GM12878 (cell line): Measurements from ENCODE around the gene CDC34. TPM values are rescaled to one million over a fixed set of nuclear protein-coding genes. Genes with fewer than 3 reads are reported as not detected.

Experiments used
- ATAC-seq: fragments of 200-7000 bp; cut with Tn5 transposase; 3 replicates; pipeline ENCODE4 v1.9.1; 2020; ENCODE audit warnings: mild to moderate bottlenecking, moderate library complexity
- BruUV-seq: library from RNA; stranded (reverse); fragments of 400-500 nt; replicated peaks from 2 replicates; lab custom pipeline; 2021; lab: Mats Ljungman, UMichigan
- CTCF ChIA-PET: fragments of 300-600 bp; sonication (Branson Sonifier 250); formaldehyde crosslinking; extraction: SDS; loops from one replicate; lab custom pipeline; 2021; ENCODE audit warnings: inconsistent platforms; lab: Yijun Ruan, JAX
- POLR2A ChIA-PET: fragments of 350-600 bp; formaldehyde crosslinking; extraction: SDS; loops from one replicate; lab custom pipeline; 2021; ENCODE audit warnings: inconsistent platforms; lab: Charles Lee
- RAD21 ChIA-PET: fragments of 300-600 bp; sonication (Branson Sonifier 250); formaldehyde crosslinking; loops from one replicate; lab custom pipeline; 2023; ENCODE audit warnings: antibody characterized with exemption; ENCODE audit not compliant: unreplicated experiment; lab: Charles Lee
- SMC1A ChIA-PET: fragments of 300-600 bp; sonication (Branson Sonifier 250); formaldehyde crosslinking; loops from one replicate; lab custom pipeline; 2023; ENCODE audit not compliant: unreplicated experiment, uncharacterized antibody; lab: Charles Lee
- DNase-seq: peaks from one replicate; pipeline ENCODE4 v3.0.0-alpha.2; 2011; ENCODE audit warnings: low read depth, low spot score
- FAIRE-seq: peaks from 3 replicates; lab custom pipeline; 2011; peaks lifted over from hg19 to GRCh38; lab: Jason Lieb, UNC
- H2AFZ ChIP-seq: 2 replicates; pipeline ENCODE4 v1.6.0; 2011; ENCODE audit warnings: low read depth, low read length, control low read depth; ENCODE audit not compliant: control insufficient read depth
- H3K27ac ChIP-seq: 2 replicates; pipeline ENCODE4 v1.5.1; 2011; ENCODE audit warnings: control low read depth; ENCODE audit not compliant: control insufficient read depth, insufficient read depth
- H3K27me3 ChIP-seq, 2 experiments: replicated peaks in 1 of 2; 2 replicates each; pipeline versions ENCODE4 v1.6.0 to v1.6.1; 2011; ENCODE audit warnings: low read length in 1 of 2; ENCODE audit not compliant: control insufficient read depth in 2 of 2, insufficient read depth in 2 of 2
- H3K36me3 ChIP-seq, 2 experiments: 2 replicates each; pipeline ENCODE4 v1.5.1; 2011; ENCODE audit warnings: low read length in 1 of 2; ENCODE audit not compliant: control insufficient read depth in 2 of 2, insufficient read depth in 2 of 2
- H3K4me1 ChIP-seq: 2 replicates; pipeline ENCODE4 v1.6.1; 2011; ENCODE audit warnings: mild to moderate bottlenecking, low read length, moderate library complexity, mixed read lengths; ENCODE audit not compliant: control insufficient read depth, insufficient read depth
- H3K4me2 ChIP-seq: 2 replicates; pipeline ENCODE4 v1.6.0; 2011; ENCODE audit warnings: control low read depth; ENCODE audit not compliant: control insufficient read depth, insufficient read depth
- H3K4me3 ChIP-seq: fragments of 200-600 bp; sonication (generic); 2 replicates; pipeline ENCODE4 v1.5.1; 2016
- H3K79me2 ChIP-seq: 2 replicates; pipeline ENCODE4 v1.6.0; 2011; ENCODE audit warnings: low read length; ENCODE audit not compliant: control insufficient read depth, insufficient read depth
- H3K9ac ChIP-seq: 2 replicates; pipeline ENCODE4 v1.8.0; 2011; ENCODE audit warnings: low read length, control low read depth, mixed read lengths; ENCODE audit not compliant: control insufficient read depth, insufficient read depth
- H3K9me3 ChIP-seq: replicated peaks from 3 replicates; pipeline ENCODE4 v1.5.1; 2011; ENCODE audit warnings: mild to moderate bottlenecking, low read length; ENCODE audit not compliant: control insufficient read depth, insufficient read depth
- H4K20me1 ChIP-seq: 2 replicates; pipeline ENCODE4 v1.6.0; 2011; ENCODE audit not compliant: control insufficient read depth, insufficient read depth
- CHD4 ChIP-seq: fragments of 200-600 bp; sonication (generic); IDR thresholded peaks from 2 replicates; pipeline ENCODE4 v1.6.1; 2016; ENCODE audit warnings: mild to moderate bottlenecking
- CREB1 ChIP-seq: IDR thresholded peaks from 2 replicates; pipeline ENCODE4 v1.6.1; 2012; ENCODE audit warnings: low read depth, mild to moderate bottlenecking, inconsistent platforms
- EED ChIP-seq: sonication (generic); IDR thresholded peaks from 2 replicates; pipeline ENCODE4 v1.6.1; 2016; ENCODE audit warnings: antibody characterized with exemption, low read depth
- FOS ChIP-seq: IDR thresholded peaks from 3 replicates; pipeline ENCODE4 v1.6.1; 2011; ENCODE audit warnings: borderline replicate concordance; ENCODE audit not compliant: insufficient read length; ENCODE audit errors: extremely low read depth
- HCFC1 ChIP-seq: fragments of 150-350 bp; IDR thresholded peaks from 2 replicates; pipeline ENCODE4 v1.6.1; 2014; ENCODE audit warnings: low read length
- KLF5 ChIP-seq: fragments of 450-650 bp; IDR thresholded peaks from 2 replicates; pipeline ENCODE4 v1.6.1; 2014; ENCODE audit warnings: mild to moderate bottlenecking; ENCODE audit not compliant: partially characterized antibody
- NBN ChIP-seq: fragments of 450-650 bp; IDR thresholded peaks from 2 replicates; pipeline ENCODE4 v1.6.1; 2016
- NR2C1 ChIP-seq: fragments of 450-650 bp; IDR thresholded peaks from 2 replicates; pipeline ENCODE4 v1.6.1; 2017; ENCODE audit warnings: antibody characterized with exemption, mild to moderate bottlenecking, moderate library complexity
- PAX5 ChIP-seq: IDR thresholded peaks from 2 replicates; pipeline ENCODE4 v1.6.1; 2011; ENCODE audit warnings: low read depth, low read length, borderline replicate concordance
- PML ChIP-seq: IDR thresholded peaks from 2 replicates; pipeline ENCODE4 v1.6.1; 2012; ENCODE audit warnings: low read length, inconsistent platforms
- PRDM15 ChIP-seq: fragments of 450-650 bp; formaldehyde crosslinking; IDR thresholded peaks from 2 replicates; pipeline ENCODE4 v1.4.0; 2020; ENCODE audit warnings: mild to moderate bottlenecking, moderate library complexity
- RELB ChIP-seq: fragments of 450-650 bp; IDR thresholded peaks from 2 replicates; pipeline ENCODE4 v1.6.1; 2017; ENCODE audit warnings: low read depth, mild to moderate bottlenecking, moderate library complexity
- RFX5 ChIP-seq: IDR thresholded peaks from 2 replicates; pipeline ENCODE4 v1.6.1; 2011; ENCODE audit warnings: low read depth, low read length, improper control_type of control experiment
- SMC3 ChIP-seq: IDR thresholded peaks from 2 replicates; pipeline ENCODE4 v1.6.1; 2011; ENCODE audit warnings: low read length, improper control_type of control experiment, borderline replicate concordance
- TARDBP ChIP-seq: IDR thresholded peaks from 2 replicates; pipeline ENCODE4 v1.6.1; 2016; ENCODE audit warnings: borderline replicate concordance
- WGBS: methylation state at CpG from one replicate; pipeline ENCODE4 v1.1.6; 2016; ENCODE audit warnings: low lambda C conversion rate; ENCODE audit not compliant: insufficient replicate concordance, insufficient coverage; ENCODE audit errors: missing lambda C conversion rate; 5-methylcytosine and 5-hydroxymethylcytosine counted together
- in situ Hi-C: fragments of 300-500 bp; cut with MboI; formaldehyde crosslinking; loops from 9 replicates; pipeline ENCODE4 v1.14.3; 2018; ENCODE audit warnings: mixed read lengths
- intact Hi-C: fragments of 100-400 bp; cut with micrococcal nuclease; formaldehyde crosslinking; loops from one replicate; pipeline ENCODE4 v1.14.2; 2022; ENCODE audit not compliant: unreplicated experiment
- polyA plus RNA-seq, 11 experiments: library from polyadenylated mRNA; depleted of rRNA in 4 of 11; unstranded in 6 of 11; stranded (reverse) in 5 of 11; fragments of >200 nt; fragmentation: Nextera tagmentation in 4 of 11; fragmentation: Illumina TruSeq in 1 of 11; extraction: Ambion mirVana in 4 of 11; extraction: Trizol in 1 of 11; gene quantifications; 1 replicate in 1 of 11; 2 replicates in 10 of 11; pipeline versions ENCODE4 v1.2.1 to v1.2.3, GENCODE V29; 2011 to 2016; ENCODE audit warnings: inconsistent platforms in 2 of 11, missing spikeins in 2 of 11, low read depth in 1 of 11
- total RNA-seq, 4 experiments: library from RNA; depleted of rRNA in 3 of 4; stranded (reverse); fragments of >200 nt in 3 of 4; fragmentation: Illumina TruSeq in 1 of 4; extraction: Trizol in 1 of 4; gene quantifications; 2 replicates each; pipeline versions ENCODE4 v1.2.1 to v1.2.3, GENCODE V29; 2013 to 2021
- TF ChIP-seq, protein P1 (sequence below): IDR thresholded peaks from 2 replicates; pipeline ENCODE4 v1.6.1; 2011; ENCODE audit warnings: borderline replicate concordance, low read depth, mild to moderate bottlenecking, moderate library complexity, low read length; ENCODE audit not compliant: insufficient read depth, poor library complexity, severe bottlenecking
- TF ChIP-seq, protein P2 (sequence below): IDR thresholded peaks from 2 replicates; pipeline ENCODE4 v1.6.1; 2011; ENCODE audit warnings: mild to moderate bottlenecking, low read depth, low read length, moderate library complexity; ENCODE audit not compliant: insufficient replicate concordance

Gene CDC34
- total and polyA plus RNA-seq, 10 of the 15 experiments (the other 5 are each of a cell fraction or from before 2014, with no cell fraction given) = 0.31 to 48.9 (median 28.5) TPM

DNA sequence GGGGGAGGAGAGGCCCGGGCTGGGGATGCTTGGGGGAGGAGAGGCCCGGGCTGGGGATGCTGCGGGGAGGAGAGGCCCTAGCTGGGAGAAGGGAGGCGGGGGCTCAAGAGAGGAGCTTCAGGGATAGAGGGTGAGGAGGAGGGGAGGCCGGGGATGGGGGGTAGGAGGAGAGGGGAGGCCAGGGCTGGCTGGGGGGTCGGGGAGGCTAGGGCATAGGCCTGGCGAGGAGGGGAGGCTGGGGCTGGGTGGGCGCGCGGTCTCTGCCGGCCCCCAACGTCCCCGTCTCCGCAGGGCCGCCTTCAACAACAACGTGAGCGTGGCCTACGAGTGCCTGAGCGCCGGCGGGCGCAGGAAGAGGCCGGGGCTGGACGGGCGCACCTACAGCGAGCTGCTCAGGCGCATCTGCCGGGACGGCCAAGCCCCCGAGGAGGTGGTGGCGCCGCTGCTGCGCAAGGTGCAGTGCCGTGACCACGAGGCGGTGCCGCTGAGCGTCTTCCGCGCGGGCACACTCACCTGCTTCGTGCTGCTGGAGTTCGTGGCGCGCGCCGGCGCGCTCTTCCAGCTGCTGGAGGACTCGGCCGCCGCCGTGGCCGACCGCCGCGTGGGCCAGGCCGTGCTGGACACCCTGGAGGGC lies 12.8 kb upstream of the CDC34 start:
- ChIA-PET CTCF (no interaction called here), POLR2A (no interaction called here), SMC1A (no interaction called here)
- TF ChIP-seq NR2C1 (no peak), PML (no peak), PAX5 (no peak), TARDBP (no peak), NBN (no peak), RFX5 (no peak), FOS (no peak), HCFC1 (no peak), CHD4 (no peak), CREB1 (no peak), EED (no peak), PRDM15 (CRISPR knock-in tag) (no peak), KLF5 (no peak), RELB (no peak), SMC3 (no peak)
- TF ChIP-seq, protein P1, sequence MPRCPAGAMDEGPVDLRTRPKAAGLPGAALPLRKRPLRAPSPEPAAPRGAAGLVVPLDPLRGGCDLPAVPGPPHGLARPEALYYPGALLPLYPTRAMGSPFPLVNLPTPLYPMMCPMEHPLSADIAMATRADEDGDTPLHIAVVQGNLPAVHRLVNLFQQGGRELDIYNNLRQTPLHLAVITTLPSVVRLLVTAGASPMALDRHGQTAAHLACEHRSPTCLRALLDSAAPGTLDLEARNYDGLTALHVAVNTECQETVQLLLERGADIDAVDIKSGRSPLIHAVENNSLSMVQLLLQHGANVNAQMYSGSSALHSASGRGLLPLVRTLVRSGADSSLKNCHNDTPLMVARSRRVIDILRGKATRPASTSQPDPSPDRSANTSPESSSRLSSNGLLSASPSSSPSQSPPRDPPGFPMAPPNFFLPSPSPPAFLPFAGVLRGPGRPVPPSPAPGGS = no peak
- TF ChIP-seq, protein P2, sequence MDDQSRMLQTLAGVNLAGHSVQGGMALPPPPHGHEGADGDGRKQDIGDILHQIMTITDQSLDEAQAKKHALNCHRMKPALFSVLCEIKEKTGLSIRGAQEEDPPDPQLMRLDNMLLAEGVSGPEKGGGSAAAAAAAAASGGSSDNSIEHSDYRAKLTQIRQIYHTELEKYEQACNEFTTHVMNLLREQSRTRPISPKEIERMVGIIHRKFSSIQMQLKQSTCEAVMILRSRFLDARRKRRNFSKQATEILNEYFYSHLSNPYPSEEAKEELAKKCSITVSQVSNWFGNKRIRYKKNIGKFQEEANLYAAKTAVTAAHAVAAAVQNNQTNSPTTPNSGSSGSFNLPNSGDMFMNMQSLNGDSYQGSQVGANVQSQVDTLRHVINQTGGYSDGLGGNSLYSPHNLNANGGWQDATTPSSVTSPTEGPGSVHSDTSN = no peak

More for the DNA sequence above, 12.8 kb upstream of the CDC34 start:
- H3K79me2 ChIP-seq = no peaks in the 10 kb centered on the region
- no peak overlapping the region for H3K4me2 ChIP-seq
- H4K20me1 ChIP-seq = no peaks in the 10 kb centered on the region; the same call in 1 of the 2 replicates
- no peak overlapping the region for H3K4me3 ChIP-seq
- RAD21 ChIA-PET = no interaction called here
- no peak overlapping the region for H3K9ac ChIP-seq
- in situ Hi-C loops = no loop called here
- WGBS = 74% methylated on average over 42 of the region's 58 CpGs
- intact Hi-C loops = no loop called here
- no TSS peak for BruUV-seq
- H3K27me3 ChIP-seq = no peaks in the 10 kb centered on the region
- H2AFZ ChIP-seq = no peak overlapping the region
- no peaks in the 10 kb centered on the region for H3K36me3 ChIP-seq
- FAIRE-seq = no peak
- DNase-seq = no peak
- no peaks in the 10 kb centered on the region for H3K4me1 ChIP-seq
- peak; percentile 48 for ATAC-seq
- H3K9me3 ChIP-seq = no peaks in the 10 kb centered on the region
- no peak overlapping the region for H3K27ac ChIP-seq
